COR-L47 (cell line): Measurements from ENCODE around the gene C1orf74.

Source experiments
- DNase-seq: peaks from one replicate; lab custom pipeline; 2025; lab: John Stamatoyannopoulos, UW

Gene C1orf74

GRCh38 chr1:209784265-209785169, at the start of gene C1orf74:
C1orf74 (minus strand) TSS chr1:209784559; CDS start chr1:209783634, 925 bp downstream.
- DNase-seq = peak; percentile 99

DNA sequence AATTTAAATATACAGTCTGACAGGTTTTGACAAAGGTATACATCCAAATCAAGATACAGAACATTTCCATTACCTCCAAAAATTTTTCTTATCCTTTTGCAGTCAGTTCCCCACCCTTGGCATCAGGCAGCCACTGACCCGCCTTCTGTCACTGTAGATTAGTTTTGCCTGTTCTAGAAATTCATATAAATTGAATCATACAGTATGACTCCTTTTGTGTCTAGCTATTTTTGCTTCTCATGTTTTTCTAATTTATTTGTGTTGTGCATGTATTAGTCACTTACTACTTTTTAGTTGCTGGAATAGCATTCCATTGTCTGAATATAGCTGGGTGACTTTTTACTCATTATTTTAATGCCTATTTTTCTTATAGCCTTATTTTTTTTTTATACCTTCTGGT, 47.3 kb upstream of the C1orf74 start:
- DNase-seq = no peak

- no peak for DNase-seq
These were observed 46.4 kb upstream of the C1orf74 start for GRCh38 chr1:209830722-209831121.

- no peak for DNase-seq
These were observed 45.4 kb upstream of the C1orf74 start for GRCh38 chr1:209829716-209830115.

GRCh38 chr1:209827384-209828262, 43.3 kb upstream of the C1orf74 start, which contains the start of gene UTP25:
UTP25 (plus strand) TSS chr1:209827972; CDS start chr1:209828064, 92 bp downstream.
- peak; percentile 97 for DNase-seq

- DNase-seq = no peak
These were observed 41.5 kb upstream of the C1orf74 start for GRCh38 chr1:209825591-209826434.

- DNase-seq = no peak
These were observed 39.0 kb upstream of the C1orf74 start for GRCh38 chr1:209823143-209824041.

- no peak for DNase-seq
These were observed 38.3 kb upstream of the C1orf74 start for GRCh38 chr1:209822706-209823105.

DNA sequence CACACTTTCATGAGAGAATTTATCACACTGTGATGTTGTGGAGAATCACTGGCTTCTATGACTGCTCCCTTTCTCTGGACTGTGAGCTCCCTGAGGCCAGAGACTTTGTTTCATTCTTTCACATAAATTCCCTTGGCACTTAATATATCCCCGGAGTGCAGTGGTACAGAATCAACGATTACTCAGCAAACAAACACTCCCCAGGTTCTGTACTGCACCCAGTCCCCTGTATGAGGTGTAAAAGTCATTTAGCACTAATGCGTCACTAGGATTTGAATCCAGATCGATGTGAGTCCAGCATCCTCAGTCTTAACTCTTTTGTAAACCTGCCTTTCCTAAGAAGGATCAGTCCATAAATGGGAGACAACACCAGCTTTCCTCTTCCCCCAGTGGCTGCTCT, 36.6 kb upstream of the C1orf74 start:
- DNase-seq = no peak

DNA sequence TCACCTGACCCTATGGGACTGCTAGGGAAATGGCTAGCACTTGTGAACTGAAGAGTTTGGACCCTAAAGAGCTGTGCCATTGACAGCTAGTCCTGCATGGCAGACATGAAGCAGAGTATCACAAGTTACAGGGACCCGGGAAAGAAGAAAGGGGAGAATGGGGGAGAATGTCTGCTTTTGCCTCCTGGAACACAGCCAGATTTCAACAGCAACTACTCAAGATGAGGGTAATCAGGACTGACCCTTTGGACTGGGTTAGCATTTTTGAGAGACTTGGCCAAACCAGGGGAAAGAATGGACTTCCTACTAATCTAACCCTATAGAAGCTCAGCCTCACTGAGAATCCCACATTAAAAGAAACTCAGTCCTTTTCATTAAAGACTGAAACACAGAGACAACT, 34.7 kb upstream of the C1orf74 start:
- DNase-seq = no peak

DNA sequence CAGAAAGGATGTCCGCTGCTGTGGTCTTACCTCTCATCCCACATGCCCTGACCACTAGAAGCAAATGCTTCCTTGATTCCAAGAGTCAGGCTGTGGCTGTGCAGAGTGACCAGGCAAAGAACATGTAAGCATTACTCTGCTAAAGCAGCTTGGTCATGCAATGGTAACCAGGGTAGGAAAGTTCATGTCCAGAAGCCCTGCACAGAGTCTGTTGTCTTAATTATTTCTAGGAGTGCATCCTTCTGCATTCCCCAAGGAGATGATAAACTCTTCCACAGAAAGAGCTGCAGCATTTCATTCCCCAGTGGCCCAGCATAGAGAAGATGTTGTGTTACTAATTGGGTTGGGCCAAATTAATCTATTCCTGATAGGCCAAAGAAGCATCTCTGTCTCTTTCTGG, 33.3 kb upstream of the C1orf74 start:
- DNase-seq = no peak

DNA sequence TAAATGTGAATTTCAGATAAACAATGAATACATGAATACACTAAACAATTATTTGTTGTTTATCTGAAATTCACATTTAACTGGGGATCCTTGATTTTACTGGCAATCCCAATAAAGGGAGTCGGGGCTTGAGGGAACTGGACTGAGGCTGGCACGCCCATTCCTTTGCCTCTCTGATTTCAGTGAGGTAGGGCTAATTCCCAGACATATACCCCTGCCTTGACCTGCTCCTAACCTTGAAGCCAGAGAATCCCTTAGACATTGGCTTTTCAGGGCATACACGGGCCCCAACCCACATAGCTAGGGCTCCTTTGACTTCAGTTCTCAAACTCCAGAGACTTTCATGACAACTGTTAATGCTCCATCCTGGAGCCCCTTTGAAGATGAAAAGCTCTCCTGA, 32.6 kb upstream of the C1orf74 start:
- no peak for DNase-seq

GRCh38 chr1:209815931-209816341, 31.6 kb upstream of the C1orf74 start:
- DNase-seq = no peak

DNA sequence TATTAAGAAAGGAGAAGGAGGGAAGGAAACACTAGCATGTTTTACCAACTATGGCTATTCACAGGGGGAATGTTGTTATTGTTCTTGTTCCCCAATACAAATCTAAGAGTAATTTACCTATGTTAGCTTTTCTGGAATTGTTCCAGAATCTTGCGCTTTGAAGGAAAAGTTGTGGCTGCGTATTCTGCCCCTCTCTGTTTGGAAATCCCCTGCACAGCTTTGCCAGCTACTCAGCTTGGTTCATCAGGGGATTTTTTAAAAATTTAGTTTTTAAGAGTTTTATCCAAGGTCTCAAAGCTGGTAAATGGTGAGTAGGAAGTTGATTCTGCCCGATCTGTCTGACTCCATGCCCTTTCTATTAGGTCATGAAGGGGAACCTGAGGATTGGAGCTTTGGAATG, 31.1 kb upstream of the C1orf74 start:
- DNase-seq = no peak

GRCh38 chr1:209813902-209814301, 29.5 kb upstream of the C1orf74 start:
- no peak for DNase-seq

DNA sequence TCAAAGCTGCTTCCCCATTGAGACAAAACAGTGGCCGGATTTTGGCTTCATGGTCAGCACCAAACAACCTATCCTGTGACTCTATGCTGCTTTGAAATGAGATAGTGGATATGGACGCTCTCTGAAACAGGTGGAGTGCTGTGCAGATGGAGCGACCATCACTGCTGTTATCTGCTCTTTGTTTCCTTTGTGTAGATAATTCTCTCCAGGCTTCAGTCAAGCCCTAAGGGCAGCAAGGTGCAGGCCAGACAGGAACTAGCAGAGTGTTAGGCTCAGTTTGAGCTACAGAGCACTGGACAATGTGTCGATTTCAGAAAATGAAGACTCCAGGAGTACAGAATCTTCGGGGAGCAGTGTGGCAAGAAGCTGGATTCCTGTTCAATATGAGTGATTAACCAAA, 26.4 kb upstream of the C1orf74 start:
- no peak for DNase-seq

GRCh38 chr1:209809611-209810010, 25.3 kb upstream of the C1orf74 start:
- DNase-seq = no peak

DNA sequence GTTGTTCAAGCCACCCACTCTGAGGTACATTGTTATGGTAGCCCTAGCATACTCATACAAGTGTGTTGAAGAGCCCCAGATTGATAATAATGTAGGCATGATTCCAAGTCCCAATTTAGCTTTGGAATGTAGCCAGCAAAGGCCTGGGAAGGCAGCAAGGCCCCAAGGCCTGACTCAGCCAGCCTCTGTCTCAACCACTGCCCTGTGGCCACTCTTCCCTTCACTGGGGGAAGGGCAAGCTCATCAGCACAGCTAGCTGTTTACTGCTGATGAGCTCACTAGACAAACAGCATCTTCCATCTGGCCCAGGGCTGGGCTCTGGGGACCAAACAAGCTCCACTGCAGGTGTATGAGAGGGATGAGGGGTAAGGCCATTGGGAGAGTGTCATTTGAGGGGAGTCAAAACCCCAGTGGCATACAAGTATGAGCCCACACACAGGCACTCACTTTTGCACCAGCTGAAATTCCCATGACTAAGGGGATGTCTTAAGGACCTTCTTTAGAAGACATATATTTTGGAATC, 23.8 kb upstream of the C1orf74 start:
- peak; percentile 66 for DNase-seq

GRCh38 chr1:209807509-209807908, 23.1 kb upstream of the C1orf74 start:
- DNase-seq = no peak
